Stimulated activated effector memory CD8-positive, alpha-beta T cell treated with anti-CD3 and anti-CD28 coated beads, Interleukin-12 subunit alpha, Interleukin-12 subunit beta, amount 100 ng/mL, for 72 hours (primary cell): ENCODE results near the gene ARFGEF2.

ENCODE experiments used
- ATAC-seq: fragments of 150-1000 bp; cut with Tn5 transposase; 2 replicates; pipeline ENCODE4 v1.10.0; 2021
- DNase-seq, 2 donors: peaks; one replicate each; pipeline ENCODE4 v3.0.0; 2021 to 2022; ENCODE audit warnings: low spot score in 2 of 2
- H3K27ac Mint-ChIP-seq: one replicate; pipeline ENCODE4 v1.8.0; 2022; ENCODE audit warnings: mild to moderate bottlenecking, mixed read lengths
- H3K36me3 Mint-ChIP-seq: one replicate; pipeline ENCODE4 v1.8.0; 2022; ENCODE audit warnings: mild to moderate bottlenecking, mixed read lengths
- H3K4me1 Mint-ChIP-seq: one replicate; pipeline ENCODE4 v1.8.0; 2022; ENCODE audit warnings: mixed read lengths
- H3K4me3 Mint-ChIP-seq: one replicate; pipeline ENCODE4 v1.8.0; 2022; ENCODE audit warnings: mild to moderate bottlenecking, mixed read lengths
- H3K9me3 Mint-ChIP-seq: one replicate; pipeline ENCODE4 v1.8.0; 2022; ENCODE audit warnings: mixed read lengths

The ARFGEF2 gene

GRCh38 chr20:48892049-48892470, 29.5 kb upstream of the ARFGEF2 start:
- Mint-ChIP-seq H3K9me3 (no peaks in the 10 kb centered on the region), H3K27ac (peak overlapping the region; percentile 35), H3K4me1 (peaks cover 13% of the 10 kb centered on the region), H3K36me3 (no peaks in the 10 kb centered on the region), H3K4me3 (no peak overlapping the region)
- ATAC-seq = no peak
- no peak for DNase-seq

- H3K4me3 Mint-ChIP-seq = no peak overlapping the region
- peaks cover 13% of the 10 kb centered on the region for H3K4me1 Mint-ChIP-seq
- no peaks in the 10 kb centered on the region for H3K36me3 Mint-ChIP-seq
- H3K27ac Mint-ChIP-seq = no peak overlapping the region
- ATAC-seq (no peak), DNase-seq (no peak)
- no peaks in the 10 kb centered on the region for H3K9me3 Mint-ChIP-seq
These were observed 28.6 kb upstream of the ARFGEF2 start for GRCh38 chr20:48892891-48893290.

- no peaks in the 10 kb centered on the region for H3K9me3 Mint-ChIP-seq
- H3K27ac Mint-ChIP-seq = no peak overlapping the region
- DNase-seq (no peak), ATAC-seq (no peak)
- no peaks in the 10 kb centered on the region for H3K36me3 Mint-ChIP-seq
- H3K4me1 Mint-ChIP-seq = peaks cover 13% of the 10 kb centered on the region
- H3K4me3 Mint-ChIP-seq = no peak overlapping the region
These were observed 28.1 kb upstream of the ARFGEF2 start for GRCh38 chr20:48893374-48893773.

- ATAC-seq (no peak), DNase-seq (no peak)
- H3K27ac Mint-ChIP-seq = no peak overlapping the region
- peaks cover 5% of the 10 kb centered on the region for H3K4me1 Mint-ChIP-seq
- H3K4me3 Mint-ChIP-seq = no peak overlapping the region
- no peaks in the 10 kb centered on the region for H3K9me3 Mint-ChIP-seq
- H3K36me3 Mint-ChIP-seq = no peaks in the 10 kb centered on the region
These were observed 24.1 kb upstream of the ARFGEF2 start for GRCh38 chr20:48897305-48898010.

- no peak overlapping the region for H3K4me3 Mint-ChIP-seq
- H3K4me1 Mint-ChIP-seq = no peaks in the 10 kb centered on the region
- no peak for DNase-seq
- H3K36me3 Mint-ChIP-seq = no peaks in the 10 kb centered on the region
- H3K27ac Mint-ChIP-seq = no peak overlapping the region
- H3K9me3 Mint-ChIP-seq = no peaks in the 10 kb centered on the region
- ATAC-seq = no peak
These were observed 23.3 kb upstream of the ARFGEF2 start for GRCh38 chr20:48898210-48898609.

- DNase-seq (no peak), ATAC-seq (no peak)
- Mint-ChIP-seq H3K4me1 (peaks cover under 1% of the 10 kb centered on the region), H3K36me3 (no peaks in the 10 kb centered on the region), H3K9me3 (no peaks in the 10 kb centered on the region), H3K4me3 (no peak overlapping the region), H3K27ac (no peak overlapping the region)
These were observed 22.5 kb upstream of the ARFGEF2 start for GRCh38 chr20:48898896-48899530.

- ATAC-seq (no peak), DNase-seq (no peak)
- H3K27ac Mint-ChIP-seq = no peak overlapping the region
- H3K4me1 Mint-ChIP-seq = peaks cover 9% of the 10 kb centered on the region
- H3K4me3 Mint-ChIP-seq = no peak overlapping the region
- no peaks in the 10 kb centered on the region for H3K36me3 Mint-ChIP-seq
- no peaks in the 10 kb centered on the region for H3K9me3 Mint-ChIP-seq
These were observed 21.6 kb upstream of the ARFGEF2 start for GRCh38 chr20:48899881-48900280.

- H3K4me3 Mint-ChIP-seq = no peak overlapping the region
- DNase-seq (no peak), ATAC-seq (no peak)
- no peak overlapping the region for H3K27ac Mint-ChIP-seq
- no peaks in the 10 kb centered on the region for H3K36me3 Mint-ChIP-seq
- no peaks in the 10 kb centered on the region for H3K9me3 Mint-ChIP-seq
- peaks cover 14% of the 10 kb centered on the region for H3K4me1 Mint-ChIP-seq
These were observed 20.2 kb upstream of the ARFGEF2 start for GRCh38 chr20:48901326-48901725.

- H3K4me1 Mint-ChIP-seq = peaks cover 29% of the 10 kb centered on the region
- H3K27ac Mint-ChIP-seq = no peak overlapping the region
- peaks cover under 1% of the 10 kb centered on the region for H3K9me3 Mint-ChIP-seq
- no peak for ATAC-seq
- no peak for DNase-seq
- no peaks in the 10 kb centered on the region for H3K36me3 Mint-ChIP-seq
- no peak overlapping the region for H3K4me3 Mint-ChIP-seq
These were observed 17.8 kb upstream of the ARFGEF2 start for GRCh38 chr20:48903705-48904104.

- Mint-ChIP-seq H3K27ac (no peak overlapping the region), H3K9me3 (peaks cover 4% of the 10 kb centered on the region), H3K36me3 (no peaks in the 10 kb centered on the region), H3K4me1 (peaks cover 40% of the 10 kb centered on the region), H3K4me3 (peak overlapping the region; percentile 38)
- ATAC-seq = no peak
- DNase-seq = peak; percentile 47 to 82
These were observed 16.8 kb upstream of the ARFGEF2 start for GRCh38 chr20:48904566-48905296.

- ATAC-seq = no peak
- no peaks in the 10 kb centered on the region for H3K36me3 Mint-ChIP-seq
- no peak overlapping the region for H3K4me3 Mint-ChIP-seq
- H3K27ac Mint-ChIP-seq = no peak overlapping the region
- peaks cover 45% of the 10 kb centered on the region for H3K4me1 Mint-ChIP-seq
- H3K9me3 Mint-ChIP-seq = peaks cover 4% of the 10 kb centered on the region
- DNase-seq = no peak
These were observed 16.2 kb upstream of the ARFGEF2 start for GRCh38 chr20:48905297-48905647.

GRCh38 chr20:48906221-48906877, 15.2 kb upstream of the ARFGEF2 start:
- DNase-seq = no peak
- Mint-ChIP-seq H3K36me3 (no peaks in the 10 kb centered on the region), H3K4me1 (peaks cover 56% of the 10 kb centered on the region), H3K27ac (no peak overlapping the region), H3K4me3 (no peak overlapping the region), H3K9me3 (peaks cover 4% of the 10 kb centered on the region)
- ATAC-seq = no peak

- Mint-ChIP-seq H3K4me3 (peak overlapping the region; percentile 30), H3K4me1 (peaks cover 62% of the 10 kb centered on the region), H3K9me3 (peaks cover 4% of the 10 kb centered on the region), H3K36me3 (no peaks in the 10 kb centered on the region), H3K27ac (peak overlapping the region; percentile 70)
- ATAC-seq (peak; percentile 64), DNase-seq (no peak)
These were observed 12.7 kb upstream of the ARFGEF2 start for GRCh38 chr20:48908656-48909319.

GRCh38 chr20:48909910-48910309, 11.6 kb upstream of the ARFGEF2 start:
- peak; percentile 79 for ATAC-seq
- Mint-ChIP-seq H3K27ac (peak overlapping the region; percentile 70), H3K4me1 (peaks cover 53% of the 10 kb centered on the region), H3K4me3 (peak overlapping the region; percentile 39), H3K9me3 (peaks cover 4% of the 10 kb centered on the region), H3K36me3 (no peaks in the 10 kb centered on the region)
- DNase-seq = no peak

- peaks cover 4% of the 10 kb centered on the region for H3K9me3 Mint-ChIP-seq
- no peak for DNase-seq
- peak overlapping the region; percentile 70 for H3K27ac Mint-ChIP-seq
- peak; percentile 56 for ATAC-seq
- peaks cover 48% of the 10 kb centered on the region for H3K4me1 Mint-ChIP-seq
- H3K4me3 Mint-ChIP-seq = peak overlapping the region; percentile 39
- H3K36me3 Mint-ChIP-seq = no peaks in the 10 kb centered on the region
These were observed 11.1 kb upstream of the ARFGEF2 start for GRCh38 chr20:48910347-48910781.
